GM12878 (cell line): Measurements from ENCODE around the gene SGTB. TPM values are rescaled to one million over a fixed set of nuclear protein-coding genes. Genes with fewer than 3 reads are reported as not detected.

Experiments
- ASH2L ChIP-seq: fragments of 300-600, 200-600 bp; sonication (generic); IDR thresholded peaks from 2 replicates; pipeline ENCODE4 v1.6.1; 2017; ENCODE audit warnings: low read depth, mild to moderate bottlenecking, borderline replicate concordance
- ATF2 ChIP-seq: IDR thresholded peaks from 2 replicates; pipeline ENCODE4 v1.6.1; 2012; ENCODE audit warnings: low read length, inconsistent platforms
- ATF3 ChIP-seq: IDR thresholded peaks from 2 replicates; pipeline ENCODE4 v1.6.1; 2011; ENCODE audit warnings: low read depth, mild to moderate bottlenecking, low read length, moderate library complexity, borderline replicate concordance; ENCODE audit errors: extremely low read depth
- CBX5 ChIP-seq: sonication (generic); IDR thresholded peaks from 2 replicates; pipeline ENCODE4 v1.6.1; 2016; ENCODE audit warnings: low read depth, moderate library complexity, mild to moderate bottlenecking, inconsistent platforms
- CEBPB ChIP-seq, 2 experiments: fragments of 150-350 bp in 1 of 2; IDR thresholded peaks; 2 replicates each; pipeline ENCODE4 v1.6.1; 2012 to 2014; ENCODE audit warnings: low read depth in 2 of 2, low read length in 2 of 2, borderline replicate concordance in 1 of 2, inconsistent platforms in 1 of 2
- CUX1 ChIP-seq: IDR thresholded peaks from 2 replicates; pipeline ENCODE4 v1.6.1; 2012; ENCODE audit warnings: improper control_type of control experiment, low read depth, low read length; ENCODE audit not compliant: insufficient replicate concordance
- EP300 ChIP-seq, 2 experiments: fragments of 150-350 bp in 1 of 2; IDR thresholded peaks; 2 replicates each; pipeline ENCODE4 v1.6.1; 2011 to 2012; ENCODE audit warnings: low read depth in 2 of 2, low read length in 2 of 2, borderline replicate concordance in 1 of 2, improper control_type of control experiment in 1 of 2, inconsistent platforms in 1 of 2; ENCODE audit not compliant: control insufficient read depth in 1 of 2
- FOXK2 ChIP-seq: fragments of 450-650 bp; IDR thresholded peaks from 2 replicates; pipeline ENCODE4 v1.6.1; 2017; ENCODE audit warnings: mild to moderate bottlenecking, moderate library complexity
- IKZF2 ChIP-seq, 2 experiments: fragments of 450-650 bp; IDR thresholded peaks; 2 replicates each; pipeline ENCODE4 v1.6.1; 2017; ENCODE audit warnings: mild to moderate bottlenecking in 2 of 2, moderate library complexity in 2 of 2
- MEF2B ChIP-seq: fragments of 450-650 bp; IDR thresholded peaks from 2 replicates; pipeline ENCODE4 v1.6.1; 2018; ENCODE audit warnings: mild to moderate bottlenecking, moderate library complexity; ENCODE audit not compliant: partially characterized antibody, poor library complexity, severe bottlenecking
- MYC ChIP-seq: IDR thresholded peaks from 2 replicates; pipeline ENCODE4 v1.6.1; 2011; ENCODE audit warnings: mild to moderate bottlenecking, low read length, moderate library complexity, inconsistent platforms; ENCODE audit not compliant: insufficient read depth, insufficient replicate concordance, insufficient read length, severe bottlenecking
- NBN ChIP-seq: fragments of 450-650 bp; IDR thresholded peaks from 2 replicates; pipeline ENCODE4 v1.6.1; 2016
- NKRF ChIP-seq: fragments of 450-650 bp; conservative IDR thresholded peaks from 2 replicates; pipeline ENCODE4 v1.6.1; 2017; ENCODE audit warnings: mild to moderate bottlenecking, moderate library complexity
- NRF1 ChIP-seq: conservative IDR thresholded peaks from 2 replicates; pipeline ENCODE4 v1.6.1; 2011; ENCODE audit warnings: mild to moderate bottlenecking, low read depth, low read length, improper control_type of control experiment
- RB1 ChIP-seq: fragments of 450-650 bp; formaldehyde crosslinking; IDR thresholded peaks from 2 replicates; pipeline ENCODE4 v1.6.1; 2017; ENCODE audit warnings: mild to moderate bottlenecking, borderline replicate concordance
- RFX5 ChIP-seq: IDR thresholded peaks from 2 replicates; pipeline ENCODE4 v1.6.1; 2011; ENCODE audit warnings: low read depth, low read length, improper control_type of control experiment
- SRF ChIP-seq, 2 experiments: IDR thresholded peaks; 2 replicates each; pipeline ENCODE4 v1.6.1; 2011; ENCODE audit warnings: low read depth in 2 of 2, low read length in 2 of 2, mild to moderate bottlenecking in 1 of 2, moderate library complexity in 1 of 2
- TCF3 ChIP-seq: IDR thresholded peaks from 2 replicates; pipeline ENCODE4 v1.6.1; 2012; ENCODE audit warnings: low read depth, mild to moderate bottlenecking, low read length, borderline replicate concordance; ENCODE audit not compliant: insufficient read depth
- ZBED1 ChIP-seq: IDR thresholded peaks from 2 replicates; pipeline ENCODE4 v1.6.1; 2016; ENCODE audit warnings: borderline replicate concordance
- ZZZ3 ChIP-seq: IDR thresholded peaks from 2 replicates; pipeline ENCODE4 v1.6.1; 2011; ENCODE audit warnings: low read depth; ENCODE audit not compliant: control insufficient read depth, insufficient read length
- polyA plus RNA-seq, 11 experiments: library from polyadenylated mRNA; depleted of rRNA in 4 of 11; unstranded in 6 of 11; stranded (reverse) in 5 of 11; fragments of >200 nt; fragmentation: Nextera tagmentation in 4 of 11; fragmentation: Illumina TruSeq in 1 of 11; extraction: Ambion mirVana in 4 of 11; extraction: Trizol in 1 of 11; gene quantifications; 1 replicate in 1 of 11; 2 replicates in 10 of 11; pipeline versions ENCODE4 v1.2.1 to v1.2.3, GENCODE V29; 2011 to 2016; ENCODE audit warnings: inconsistent platforms in 2 of 11, missing spikeins in 2 of 11, low read depth in 1 of 11
- total RNA-seq, 4 experiments: library from RNA; depleted of rRNA in 3 of 4; stranded (reverse); fragments of >200 nt in 3 of 4; fragmentation: Illumina TruSeq in 1 of 4; extraction: Trizol in 1 of 4; gene quantifications; 2 replicates each; pipeline versions ENCODE4 v1.2.1 to v1.2.3, GENCODE V29; 2013 to 2021

SGTB gene
- total and polyA plus RNA-seq, 10 of the 15 experiments (the other 5 are each of a cell fraction or from before 2014, with no cell fraction given): 1.0 to 7.8 (median 5.4) TPM

- TF ChIP-seq ASH2L (no peak), SRF (IDR thresholded peaks at IDR 0.05; ENCODE audit: low read depth in 2 of 2, low read length in 2 of 2) (no peak), FOXK2 (peak; percentile 91), ZBED1 (no peak), ATF3 (no peak), ZZZ3 (no peak), RFX5 (no peak), RB1 (no peak; the same call in 1 of the 2 replicates), NBN (no peak; the same call in 1 of the 2 replicates), CEBPB (IDR thresholded peaks at IDR 0.05; ENCODE audit: borderline replicate concordance in 1 of 2, low read depth in 2 of 2, low read length in 2 of 2) (no peak), ATF2 (no peak), NRF1 (peak; percentile 89), TCF3 (no peak), MYC (no peak), MEF2B (no peak), NKRF (peak; percentile 88), EP300 (IDR thresholded peaks at IDR 0.05; ENCODE audit: borderline replicate concordance in 1 of 2, control insufficient read depth in 1 of 2, low read depth in 2 of 2, low read length in 2 of 2) (no peak), CUX1 (no peak), CBX5 (no peak), IKZF2 (IDR thresholded peaks at IDR 0.05) (no peak)
Observed at GRCh38 chr5:65624025-65624570, 97.8 kb downstream of the SGTB start, which contains the start of gene TRIM23 (continued).
